ENCODE data around the gene SFXN2.

SFXN2 gene

DNA sequence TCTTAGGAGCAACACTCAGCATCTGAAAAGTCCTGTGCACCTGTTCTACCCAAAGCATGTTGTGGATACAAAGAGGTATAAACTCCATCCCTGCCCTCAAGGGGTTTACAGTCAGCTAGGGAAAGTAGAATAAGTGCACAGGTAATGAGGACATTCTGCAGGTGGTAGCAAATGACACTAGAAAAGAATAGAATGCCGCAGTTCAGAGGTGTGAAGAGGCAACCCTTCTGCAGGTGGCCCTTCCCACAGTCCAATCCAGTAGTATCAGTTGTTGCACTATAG is 66.0 kb downstream of the SFXN2 start:
- TF ChIP-seq EZH2phosphoT487 (IDR thresholded peaks at IDR 0.05; ENCODE audit: low read length), result no peak
- TF ChIP-seq, protein P1, sequence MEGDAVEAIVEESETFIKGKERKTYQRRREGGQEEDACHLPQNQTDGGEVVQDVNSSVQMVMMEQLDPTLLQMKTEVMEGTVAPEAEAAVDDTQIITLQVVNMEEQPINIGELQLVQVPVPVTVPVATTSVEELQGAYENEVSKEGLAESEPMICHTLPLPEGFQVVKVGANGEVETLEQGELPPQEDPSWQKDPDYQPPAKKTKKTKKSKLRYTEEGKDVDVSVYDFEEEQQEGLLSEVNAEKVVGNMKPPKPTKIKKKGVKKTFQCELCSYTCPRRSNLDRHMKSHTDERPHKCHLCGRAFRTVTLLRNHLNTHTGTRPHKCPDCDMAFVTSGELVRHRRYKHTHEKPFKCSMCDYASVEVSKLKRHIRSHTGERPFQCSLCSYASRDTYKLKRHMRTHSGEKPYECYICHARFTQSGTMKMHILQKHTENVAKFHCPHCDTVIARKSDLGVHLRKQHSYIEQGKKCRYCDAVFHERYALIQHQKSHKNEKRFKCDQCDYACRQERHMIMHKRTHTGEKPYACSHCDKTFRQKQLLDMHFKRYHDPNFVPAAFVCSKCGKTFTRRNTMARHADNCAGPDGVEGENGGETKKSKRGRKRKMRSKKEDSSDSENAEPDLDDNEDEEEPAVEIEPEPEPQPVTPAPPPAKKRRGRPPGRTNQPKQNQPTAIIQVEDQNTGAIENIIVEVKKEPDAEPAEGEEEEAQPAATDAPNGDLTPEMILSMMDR (IDR thresholded peaks at IDR 0.05; ENCODE audit: low read length), result no peak
- TF ChIP-seq EZH2 (optimal IDR thresholded peaks at IDR 0.05; ENCODE audit: low read depth, low read length), result no peak
- peak overlapping the region; percentile 69 for H3K4me2 ChIP-seq (ENCODE audit: low read depth, low read length)
- peaks cover 59% of the 10 kb centered on the region for H3F3A ChIP-seq (ENCODE audit: insufficient read depth, low read length)
- peak overlapping the region; percentile 99 for H3K27ac ChIP-seq (ENCODE audit: low read length)
- no peaks in the 10 kb centered on the region for H3K9me3 ChIP-seq (replicated peaks; ENCODE audit: insufficient read depth, low read length)
- no peak overlapping the region for H2AFZ ChIP-seq (ENCODE audit: low read length)
- no peaks in the 10 kb centered on the region for H3K27me3 ChIP-seq (replicated peaks; ENCODE audit: insufficient read depth, low read length)
- peaks cover 78% of the 10 kb centered on the region for H3K4me1 ChIP-seq (ENCODE audit: low read length)
- no peaks in the 10 kb centered on the region; the same call in 1 of the 2 replicates for H3K36me3 ChIP-seq (replicated peaks; ENCODE audit: insufficient read depth, low read length)
- peaks cover 74% of the 10 kb centered on the region for H3K79me2 ChIP-seq (ENCODE audit: low read length)
- DNase-seq, result no peak
- no peaks in the 10 kb centered on the region for H3K9me2 ChIP-seq (replicated peaks; ENCODE audit: insufficient read depth, low read length)
- no peaks in the 10 kb centered on the region for H4K20me1 ChIP-seq (ENCODE audit: insufficient read depth, low read length)
- peak overlapping the region; percentile 79; the same call in 1 of the 2 replicates for H3K9ac ChIP-seq (ENCODE audit: low read length)
- H3K4me3 ChIP-seq (ENCODE audit: low read length), result no peak overlapping the region

DNA sequence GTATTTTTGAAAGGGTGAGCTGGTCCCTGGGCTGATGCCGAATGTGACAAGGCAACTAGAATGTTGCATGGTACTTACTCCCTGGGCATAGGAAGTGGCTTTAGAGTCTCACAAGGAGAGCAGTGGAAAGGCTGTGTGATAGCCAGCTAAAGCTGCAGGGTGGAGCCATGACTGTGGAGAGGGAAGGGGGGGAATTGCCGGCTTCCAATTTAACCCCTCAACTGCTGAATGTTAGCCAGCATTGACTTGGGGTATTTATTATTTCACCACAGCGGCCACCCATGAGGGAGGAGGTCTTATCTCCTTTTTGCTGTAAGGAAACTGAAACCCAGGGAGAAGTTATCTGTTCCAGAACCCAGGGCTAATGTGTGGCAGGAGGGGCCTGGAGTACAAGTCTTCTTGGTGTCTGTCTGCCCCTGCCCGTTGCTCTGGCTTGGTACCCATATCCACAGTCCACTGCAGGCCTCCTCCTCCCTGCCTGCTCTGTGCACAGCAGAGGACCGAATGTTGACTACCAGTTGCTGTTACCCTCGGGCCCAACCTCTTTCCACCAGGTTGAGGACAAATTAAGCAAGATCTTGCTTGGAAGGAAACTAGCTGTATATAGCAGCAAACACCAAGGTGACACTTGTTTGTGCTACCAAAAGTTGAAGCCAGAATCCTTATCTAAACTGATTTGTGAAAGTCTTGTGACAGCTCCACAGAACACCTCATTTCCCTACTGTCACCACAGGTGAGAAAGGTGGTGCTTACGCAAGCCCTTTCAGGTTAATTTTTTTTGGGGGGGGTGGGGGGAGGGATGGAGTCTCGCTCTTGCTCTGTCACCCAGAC is 66.9 kb downstream of the SFXN2 start:
- Histone ChIP-seq H3K4me1 (ENCODE audit: low read length) (peaks cover 70% of the 10 kb centered on the region), H4K20me1 (ENCODE audit: insufficient read depth, low read length) (no peaks in the 10 kb centered on the region), H2AFZ (ENCODE audit: low read length) (no peak overlapping the region), H3K9me3 (replicated peaks; ENCODE audit: insufficient read depth, low read length) (no peaks in the 10 kb centered on the region), H3K9ac (ENCODE audit: low read length) (peak overlapping the region; percentile 79), H3K4me2 (ENCODE audit: low read depth, low read length) (peak overlapping the region; percentile 69), H3K27ac (ENCODE audit: low read length) (peak overlapping the region; percentile 99), H3K4me3 (ENCODE audit: low read length) (peak overlapping the region; percentile 33), H3K27me3 (replicated peaks; ENCODE audit: insufficient read depth, low read length) (no peaks in the 10 kb centered on the region), H3F3A (ENCODE audit: insufficient read depth, low read length) (peaks cover 51% of the 10 kb centered on the region), H3K36me3 (replicated peaks; ENCODE audit: insufficient read depth, low read length) (no peaks in the 10 kb centered on the region; the same call in 1 of the 2 replicates), H3K79me2 (ENCODE audit: low read length) (peaks cover 75% of the 10 kb centered on the region), H3K9me2 (replicated peaks; ENCODE audit: insufficient read depth, low read length) (no peaks in the 10 kb centered on the region)
- DNase-seq, result peak; percentile 92
- TF ChIP-seq, protein P1 (IDR thresholded peaks at IDR 0.05; ENCODE audit: low read length), result no peak
- TF ChIP-seq EZH2phosphoT487 (IDR thresholded peaks at IDR 0.05; ENCODE audit: low read length) (no peak), EZH2 (optimal IDR thresholded peaks at IDR 0.05; ENCODE audit: low read depth, low read length) (no peak)

GRCh38 chr10:102781921-102782557 is 67.6 kb downstream of the SFXN2 start:
- Histone ChIP-seq H3K4me2 (ENCODE audit: low read depth, low read length) (peak overlapping the region; percentile 67; the same call in 1 of the 2 replicates), H3K27ac (ENCODE audit: low read length) (peak overlapping the region; percentile 99)

More at GRCh38 chr10:102781921-102782557, 67.6 kb downstream of the SFXN2 start:
- Histone ChIP-seq H3F3A (ENCODE audit: insufficient read depth, low read length) (peaks cover 44% of the 10 kb centered on the region), H4K20me1 (ENCODE audit: insufficient read depth, low read length) (no peaks in the 10 kb centered on the region), H3K27me3 (replicated peaks; ENCODE audit: insufficient read depth, low read length) (no peaks in the 10 kb centered on the region), H3K9me2 (replicated peaks; ENCODE audit: insufficient read depth, low read length) (no peaks in the 10 kb centered on the region), H3K9ac (ENCODE audit: low read length) (peak overlapping the region; percentile 79), H3K4me3 (ENCODE audit: low read length) (peak overlapping the region; percentile 15; the same call in 1 of the 2 replicates), H3K4me1 (ENCODE audit: low read length) (peaks cover 67% of the 10 kb centered on the region), H3K9me3 (replicated peaks; ENCODE audit: insufficient read depth, low read length) (no peaks in the 10 kb centered on the region), H3K36me3 (replicated peaks; ENCODE audit: insufficient read depth, low read length) (no peaks in the 10 kb centered on the region; the same call in 1 of the 2 replicates), H2AFZ (ENCODE audit: low read length) (no peak overlapping the region), H3K79me2 (ENCODE audit: low read length) (peaks cover 78% of the 10 kb centered on the region)
- no peak for TF ChIP-seq EZH2phosphoT487 (IDR thresholded peaks at IDR 0.05; ENCODE audit: low read length)
- no peak for TF ChIP-seq EZH2 (optimal IDR thresholded peaks at IDR 0.05; ENCODE audit: low read depth, low read length)
- TF ChIP-seq, protein P1 (IDR thresholded peaks at IDR 0.05; ENCODE audit: low read length), result no peak
- peak; percentile 89 for DNase-seq
